ENCODE data around the gene C9orf40.

DNA sequence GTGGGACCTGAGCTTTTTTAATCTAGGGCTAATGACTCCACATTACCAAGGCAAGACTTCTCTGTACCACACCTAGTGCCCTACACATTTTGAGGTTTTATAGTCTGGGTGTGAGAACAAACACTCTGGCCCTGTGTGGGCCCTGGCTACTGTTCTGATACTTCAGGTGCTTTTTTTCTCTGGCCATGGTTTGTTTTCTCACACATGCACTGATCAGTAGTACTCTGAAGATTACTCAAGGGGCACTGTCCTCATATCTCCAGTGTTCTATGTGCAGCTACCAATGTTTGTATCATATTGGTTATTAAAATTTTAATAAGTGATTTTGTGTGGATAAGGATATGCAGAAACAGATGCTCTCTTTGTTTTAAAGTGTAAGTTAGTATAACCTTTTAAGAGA, 5.9 kb upstream of the C9orf40 start:
- TF ChIP-seq, protein P1, sequence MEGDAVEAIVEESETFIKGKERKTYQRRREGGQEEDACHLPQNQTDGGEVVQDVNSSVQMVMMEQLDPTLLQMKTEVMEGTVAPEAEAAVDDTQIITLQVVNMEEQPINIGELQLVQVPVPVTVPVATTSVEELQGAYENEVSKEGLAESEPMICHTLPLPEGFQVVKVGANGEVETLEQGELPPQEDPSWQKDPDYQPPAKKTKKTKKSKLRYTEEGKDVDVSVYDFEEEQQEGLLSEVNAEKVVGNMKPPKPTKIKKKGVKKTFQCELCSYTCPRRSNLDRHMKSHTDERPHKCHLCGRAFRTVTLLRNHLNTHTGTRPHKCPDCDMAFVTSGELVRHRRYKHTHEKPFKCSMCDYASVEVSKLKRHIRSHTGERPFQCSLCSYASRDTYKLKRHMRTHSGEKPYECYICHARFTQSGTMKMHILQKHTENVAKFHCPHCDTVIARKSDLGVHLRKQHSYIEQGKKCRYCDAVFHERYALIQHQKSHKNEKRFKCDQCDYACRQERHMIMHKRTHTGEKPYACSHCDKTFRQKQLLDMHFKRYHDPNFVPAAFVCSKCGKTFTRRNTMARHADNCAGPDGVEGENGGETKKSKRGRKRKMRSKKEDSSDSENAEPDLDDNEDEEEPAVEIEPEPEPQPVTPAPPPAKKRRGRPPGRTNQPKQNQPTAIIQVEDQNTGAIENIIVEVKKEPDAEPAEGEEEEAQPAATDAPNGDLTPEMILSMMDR (conservative IDR thresholded peaks at IDR 0.05) = no peak
- TF ChIP-seq EZH2 (IDR thresholded peaks at IDR 0.05; ENCODE audit: low read depth) = no peak

Data from PC-9 (cell line).